IgD-negative memory B cell (primary cell): ENCODE results near the gene PEAR1. TPM values are rescaled to one million over a fixed set of nuclear protein-coding genes. Genes with fewer than 3 reads are reported as not detected.

Experiments used
- H3K27ac Mint-ChIP-seq, 3 donors: one replicate each; pipeline ENCODE4 v1.8.0; 2020 to 2022; ENCODE audit warnings: mild to moderate bottlenecking in 3 of 3, mixed read lengths in 3 of 3, moderate library complexity in 1 of 3
- H3K27me3 Mint-ChIP-seq: one replicate; pipeline ENCODE4 v1.8.0; 2021; ENCODE audit warnings: mixed read lengths
- H3K36me3 Mint-ChIP-seq: one replicate; pipeline ENCODE4 v1.8.0; 2020; ENCODE audit warnings: mild to moderate bottlenecking, mixed read lengths
- H3K4me1 Mint-ChIP-seq, 3 donors: one replicate each; pipeline ENCODE4 v1.8.0; 2020 to 2022; ENCODE audit warnings: mixed read lengths in 3 of 3, mild to moderate bottlenecking in 1 of 3
- H3K4me3 Mint-ChIP-seq, 4 donors: one replicate each; pipeline ENCODE4 v1.8.0; 2020 to 2022; ENCODE audit warnings: mild to moderate bottlenecking in 4 of 4, mixed read lengths in 4 of 4, moderate library complexity in 3 of 4
- H3K9me3 Mint-ChIP-seq, 3 donors: one replicate each; pipeline ENCODE4 v1.8.0; 2020 to 2021; ENCODE audit warnings: mixed read lengths in 3 of 3, mild to moderate bottlenecking in 1 of 3
- polyA plus RNA-seq: library from polyadenylated mRNA; unstranded; fragments of 300-500 nt; fragmentation: Illumina TruSeq; gene quantifications from one replicate; pipeline ENCODE4 v1.2.3, GENCODE V29; 2021

The PEAR1 gene
- polyA plus RNA-seq, 1 donor from 2014 or later = not detected

DNA sequence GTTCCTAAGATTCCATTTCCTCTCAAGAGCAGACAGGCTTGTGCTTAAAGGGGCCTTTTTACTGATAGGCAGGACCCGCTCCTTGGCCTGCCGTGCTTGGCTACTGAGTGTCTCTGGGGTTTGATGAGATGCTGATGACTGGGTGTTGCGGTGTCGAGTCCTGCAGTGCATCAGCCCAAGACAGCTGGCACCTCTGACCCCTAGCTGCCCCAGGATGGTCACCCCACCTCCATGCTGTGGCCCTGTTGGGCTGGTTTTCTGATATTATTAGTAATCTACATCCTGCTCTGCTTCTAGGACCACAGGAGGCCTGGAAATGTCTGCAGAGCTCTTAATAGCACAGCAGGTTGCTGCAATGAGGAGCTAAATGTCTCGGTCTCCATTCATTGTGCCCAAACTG is 55.6 kb downstream of the PEAR1 start:
- Mint-ChIP-seq H3K9me3 (no peaks in the 10 kb centered on the region), H3K4me3 (no peak overlapping the region), H3K27ac (no peak overlapping the region), H3K4me1 (no peaks in the 10 kb centered on the region), H3K27me3 (peaks cover 2% of the 10 kb centered on the region), H3K36me3 (peaks cover 4% of the 10 kb centered on the region)

DNA sequence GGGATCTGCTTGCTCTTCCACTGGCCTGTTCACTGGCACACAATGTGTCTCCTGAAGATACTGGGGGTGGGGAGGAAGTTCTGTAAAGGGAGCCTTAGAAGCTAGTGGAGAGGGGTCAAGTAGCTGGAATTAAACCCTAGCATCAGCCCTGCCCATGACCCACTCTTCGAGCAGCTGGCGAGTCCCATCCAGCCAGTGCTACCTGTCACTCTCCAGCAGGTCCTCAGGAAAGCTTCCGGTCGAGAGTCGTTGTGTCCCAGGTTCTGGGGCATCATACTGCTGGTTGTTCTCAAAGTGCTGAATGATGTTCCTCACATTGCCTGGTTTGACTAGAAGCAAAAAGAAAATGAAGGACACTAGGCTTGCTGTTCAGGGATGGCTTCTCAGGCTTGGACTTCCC is 57.9 kb downstream of the PEAR1 start:
- Mint-ChIP-seq H3K9me3 (no peaks in the 10 kb centered on the region), H3K27ac (no peak overlapping the region), H3K27me3 (peaks cover 2% of the 10 kb centered on the region), H3K4me3 (no peak overlapping the region), H3K4me1 (no peaks in the 10 kb centered on the region), H3K36me3 (peaks cover 4% of the 10 kb centered on the region)

DNA sequence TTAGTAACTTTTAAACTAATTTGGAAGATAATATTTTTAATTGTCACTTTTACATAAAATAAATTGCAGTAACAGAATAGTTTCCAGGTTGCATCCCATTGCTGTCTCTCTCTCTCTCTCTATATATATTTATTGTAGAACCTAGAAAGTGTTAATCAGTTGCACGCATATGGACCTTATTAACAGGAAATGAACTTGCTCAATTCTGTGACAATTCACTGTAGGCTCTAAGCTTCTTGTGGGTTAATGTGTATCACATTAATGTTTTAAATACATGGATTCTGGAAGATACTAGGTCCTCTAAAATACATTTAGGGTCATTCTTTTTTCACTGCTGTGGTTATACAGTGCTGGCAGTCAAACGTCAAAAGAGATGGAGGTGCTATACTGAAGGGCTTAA is 60.1 kb downstream of the PEAR1 start:
- H3K4me1 Mint-ChIP-seq = no peaks in the 10 kb centered on the region
- no peaks in the 10 kb centered on the region for H3K27me3 Mint-ChIP-seq
- H3K4me3 Mint-ChIP-seq = no peak overlapping the region
- peaks cover under 1% of the 10 kb centered on the region for H3K36me3 Mint-ChIP-seq
- H3K9me3 Mint-ChIP-seq = no peaks in the 10 kb centered on the region
- no peak overlapping the region for H3K27ac Mint-ChIP-seq

DNA sequence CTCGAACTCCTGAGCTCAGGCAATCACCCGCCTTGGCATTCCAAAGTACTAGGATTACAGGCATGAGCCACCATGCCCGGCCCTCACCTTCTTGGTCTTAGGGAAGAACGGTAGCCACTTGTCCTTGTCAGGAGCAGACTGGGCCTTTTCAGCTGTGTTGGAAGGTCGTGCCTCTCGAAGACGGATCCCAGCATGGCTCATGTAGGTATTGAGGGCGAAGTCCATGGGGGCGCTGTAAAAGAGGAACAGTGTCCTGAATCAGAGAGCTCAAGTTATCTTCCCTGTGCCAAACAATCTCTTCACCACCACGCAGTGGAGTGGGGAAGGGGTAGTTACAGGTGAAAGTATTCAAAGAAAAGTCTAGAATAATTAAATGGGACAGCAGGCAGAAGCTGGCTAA is 62.8 kb downstream of the PEAR1 start:
- Mint-ChIP-seq H3K36me3 (no peaks in the 10 kb centered on the region), H3K27me3 (no peaks in the 10 kb centered on the region), H3K4me3 (no peak overlapping the region), H3K4me1 (peaks cover 0 to 2% (median 0%) of the 10 kb centered on the region in 3 donors), H3K27ac (no peak overlapping the region), H3K9me3 (no peaks in the 10 kb centered on the region)

DNA sequence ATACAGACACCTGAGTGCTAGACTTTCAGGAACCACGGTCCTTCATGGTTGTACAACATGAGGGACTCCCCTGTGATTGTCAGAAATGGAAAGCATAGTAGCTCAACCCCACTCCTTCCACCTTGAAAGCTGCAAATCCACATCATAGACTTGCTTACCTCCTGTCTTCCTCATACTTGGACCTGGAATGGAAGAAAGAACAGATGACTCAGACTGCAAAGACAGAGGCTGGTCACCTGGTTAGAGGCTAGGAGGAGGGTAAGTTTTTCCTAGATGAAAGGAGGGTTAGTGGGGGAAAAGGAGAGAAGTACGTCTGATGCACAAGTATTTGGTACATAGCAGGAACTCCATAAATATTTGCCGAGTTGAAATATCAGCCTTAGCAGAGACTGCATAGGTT is 64.1 kb downstream of the PEAR1 start:
- Mint-ChIP-seq H3K4me1 (peaks cover 2 to 6% (median 4%) of the 10 kb centered on the region in 3 donors), H3K4me3 (peak overlapping the region in 1 of 4 donors; percentile 15), H3K36me3 (no peaks in the 10 kb centered on the region)

DNA sequence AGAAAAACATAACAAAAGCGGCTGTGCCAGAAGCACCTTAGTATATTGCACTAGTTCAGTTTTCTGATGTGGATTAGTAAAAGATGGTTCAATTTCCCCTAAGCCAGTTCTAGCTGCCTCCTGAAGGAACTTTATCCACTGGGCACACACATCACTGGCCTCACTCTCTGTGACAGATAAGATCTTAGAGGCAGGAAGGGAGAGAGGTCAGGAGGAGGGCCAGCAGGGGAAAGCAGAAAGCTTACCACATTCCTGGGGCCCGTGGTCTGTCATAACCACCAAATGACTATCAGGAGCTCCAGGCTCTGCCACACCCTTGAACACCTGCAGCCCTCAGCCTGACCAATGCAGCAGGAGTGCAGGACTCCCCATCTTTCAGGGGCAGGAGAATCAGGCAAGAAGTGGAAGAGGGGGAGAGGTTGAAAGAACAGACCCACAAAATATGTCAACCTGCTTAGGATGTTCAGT is 64.8 kb downstream of the PEAR1 start:
- Mint-ChIP-seq H3K27ac (no peak overlapping the region), H3K4me1 (peaks cover 4 to 9% (median 8%) of the 10 kb centered on the region in 3 donors), H3K9me3 (peaks cover 2 to 5% (median 3%) of the 10 kb centered on the region in 3 donors), H3K36me3 (no peaks in the 10 kb centered on the region), H3K4me3 (no peak overlapping the region), H3K27me3 (peaks cover 6% of the 10 kb centered on the region)

More for the DNA sequence above, 64.1 kb downstream of the PEAR1 start:
- H3K27me3 Mint-ChIP-seq = peaks cover 6% of the 10 kb centered on the region
- peaks cover 0 to 3% (median 2%) of the 10 kb centered on the region in 3 donors for H3K9me3 Mint-ChIP-seq
- H3K27ac Mint-ChIP-seq = no peak overlapping the region

DNA sequence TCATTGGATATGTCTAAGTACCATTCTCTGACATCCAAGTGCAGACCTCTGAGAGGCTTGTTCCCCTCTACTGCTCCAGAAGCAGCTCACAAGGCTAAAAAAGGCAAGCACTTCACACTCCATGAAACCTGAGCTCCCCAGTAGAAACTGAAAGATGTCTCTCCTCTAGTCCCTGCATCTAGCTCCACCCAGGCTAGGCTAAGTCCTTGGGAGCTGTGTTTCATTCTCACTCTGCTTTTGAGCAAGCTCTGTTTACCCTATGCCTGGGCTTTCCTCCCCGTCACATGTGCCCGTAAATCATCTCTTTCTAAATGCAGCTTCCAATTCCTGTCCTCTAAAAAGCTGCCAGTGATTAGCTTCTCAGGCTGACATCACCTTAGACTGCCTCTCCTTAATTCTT is 65.9 kb downstream of the PEAR1 start:
- Mint-ChIP-seq H3K4me3 (peak overlapping the region in 1 of 4 donors; percentile 4), H3K27me3 (peaks cover 8% of the 10 kb centered on the region), H3K36me3 (no peaks in the 10 kb centered on the region), H3K27ac (no peak overlapping the region), H3K4me1 (peaks cover 12 to 21% (median 19%) of the 10 kb centered on the region in 3 donors), H3K9me3 (peaks cover 2 to 5% (median 3%) of the 10 kb centered on the region in 3 donors)

DNA sequence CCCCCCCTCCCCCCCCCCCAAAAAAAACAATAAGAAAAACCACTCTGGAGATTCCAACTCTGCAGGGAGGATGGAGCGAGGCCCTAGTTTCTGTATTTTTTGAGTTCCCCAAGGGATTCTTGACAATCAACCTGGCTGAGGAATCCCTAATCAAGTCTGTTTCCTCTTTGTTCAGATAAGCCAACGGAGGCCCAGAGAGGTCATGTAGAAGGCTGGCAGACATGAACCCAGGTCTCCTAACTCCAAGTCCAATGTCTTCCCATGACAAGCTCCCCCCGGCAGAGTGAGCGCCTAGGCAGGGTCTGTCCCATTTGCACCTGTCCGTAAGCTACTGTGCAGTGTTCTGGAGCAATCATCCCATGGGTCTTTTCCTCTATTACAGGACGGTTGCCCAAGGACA is 66.4 kb downstream of the PEAR1 start:
- Mint-ChIP-seq H3K4me1 (peaks cover 12 to 21% (median 21%) of the 10 kb centered on the region in 3 donors), H3K9me3 (peaks cover 2 to 5% (median 3%) of the 10 kb centered on the region in 3 donors)

DNA sequence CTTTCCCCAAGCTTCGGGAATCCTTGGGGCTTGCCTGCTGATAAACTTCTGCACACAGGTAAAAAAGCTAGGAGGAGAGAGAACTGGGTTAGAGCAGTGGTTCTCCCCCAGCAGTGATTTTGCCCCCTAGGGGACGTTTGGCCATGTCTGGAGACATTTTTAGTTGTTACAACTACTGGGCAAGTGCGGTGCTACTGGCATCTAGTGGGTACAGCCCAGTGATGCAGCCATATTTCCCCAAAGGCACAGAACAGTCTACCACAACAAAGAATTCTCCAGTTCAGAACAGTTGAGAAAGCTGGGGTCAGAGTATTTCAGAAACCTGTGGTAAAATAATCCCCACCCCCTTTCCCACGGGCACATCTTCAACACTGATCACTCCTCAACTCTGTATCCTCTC is 68.2 kb downstream of the PEAR1 start:
- peaks cover 12 to 31% (median 21%) of the 10 kb centered on the region in 3 donors for H3K4me1 Mint-ChIP-seq
- peaks cover 2% of the 10 kb centered on the region for H3K36me3 Mint-ChIP-seq
- H3K9me3 Mint-ChIP-seq = peaks cover 2 to 5% (median 3%) of the 10 kb centered on the region in 3 donors
- no peak overlapping the region for H3K4me3 Mint-ChIP-seq
- peak overlapping the region in 1 of 3 donors; percentile 43 for H3K27ac Mint-ChIP-seq
- peaks cover 8% of the 10 kb centered on the region for H3K27me3 Mint-ChIP-seq

More for the DNA sequence above, 66.4 kb downstream of the PEAR1 start:
- Mint-ChIP-seq H3K27ac (peak overlapping the region in 1 of 3 donors; percentile 63), H3K4me3 (no peak overlapping the region), H3K36me3 (no peaks in the 10 kb centered on the region), H3K27me3 (peaks cover 8% of the 10 kb centered on the region)

DNA sequence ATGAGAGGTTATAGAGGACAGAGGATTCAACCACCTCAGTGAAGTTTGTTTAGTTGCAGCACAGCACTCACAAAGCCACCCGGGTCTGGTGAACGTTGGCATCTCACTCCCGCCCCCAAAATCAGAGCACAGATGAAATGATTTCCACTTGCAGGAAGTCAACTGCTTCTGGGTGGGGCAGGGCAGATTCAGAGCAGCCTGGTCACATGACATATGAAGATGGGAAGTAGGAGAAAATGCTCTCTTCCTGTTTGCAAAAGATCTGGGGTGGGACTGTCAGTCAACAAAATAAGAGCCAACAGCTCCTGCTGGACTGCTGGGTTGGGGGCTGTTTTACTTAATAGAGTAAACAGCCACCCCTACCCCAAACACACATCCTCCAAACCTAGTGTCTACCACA is 70.1 kb downstream of the PEAR1 start:
- Mint-ChIP-seq H3K4me3 (peak overlapping the region; percentile 1 to 89 (median 76)), H3K36me3 (peaks cover 2% of the 10 kb centered on the region), H3K27me3 (peaks cover 11% of the 10 kb centered on the region), H3K9me3 (peaks cover 2 to 5% (median 3%) of the 10 kb centered on the region in 3 donors), H3K27ac (peak overlapping the region in 1 of 3 donors; percentile 83), H3K4me1 (peaks cover 12 to 31% (median 21%) of the 10 kb centered on the region in 3 donors)

DNA sequence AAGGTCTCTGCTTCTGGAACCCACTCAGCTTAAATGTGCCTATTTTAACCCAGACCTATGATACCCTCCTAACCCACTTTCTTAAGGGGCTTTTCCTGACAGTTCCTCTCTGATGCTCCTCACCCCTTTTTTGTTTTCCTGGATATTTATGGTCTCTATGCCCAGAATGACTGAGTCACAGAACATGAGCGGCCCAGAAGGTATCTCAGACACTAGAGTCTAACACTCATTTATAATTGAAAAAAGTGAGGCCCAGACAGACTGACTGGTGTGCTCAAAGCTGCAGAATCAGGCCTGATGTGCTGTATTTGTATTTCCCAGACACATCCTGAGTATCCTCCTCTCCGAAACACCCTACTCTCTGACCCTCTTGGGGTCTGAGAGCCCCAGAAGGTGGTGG is 70.9 kb downstream of the PEAR1 start:
- Mint-ChIP-seq H3K27me3 (peaks cover 13% of the 10 kb centered on the region), H3K4me3 (peak overlapping the region in 2 of 4 donors; percentile 1 to 25), H3K36me3 (peaks cover 2% of the 10 kb centered on the region), H3K9me3 (peaks cover 2 to 5% (median 3%) of the 10 kb centered on the region in 3 donors), H3K4me1 (peaks cover 12 to 31% (median 21%) of the 10 kb centered on the region in 3 donors), H3K27ac (no peak overlapping the region)

Other genes starting within 250 kb of the PEAR1 start
- gene NES, start 216.3 kb upstream of the PEAR1 start, polyA plus RNA-seq = not detected
- 0.31 TPM for gene CRABP2, start 188.1 kb upstream of the PEAR1 start, polyA plus RNA-seq
- 11.5 TPM for gene METTL25B, start 165.2 kb upstream of the PEAR1 start, polyA plus RNA-seq
- gene ISG20L2, start 165.0 kb upstream of the PEAR1 start, polyA plus RNA-seq = 39.7 TPM
- gene MRPL24, start 152.6 kb upstream of the PEAR1 start, polyA plus RNA-seq = 93.7 TPM
- gene HDGF, start 142.0 kb upstream of the PEAR1 start, polyA plus RNA-seq = 17.8 TPM
- gene PRCC, start 126.2 kb upstream of the PEAR1 start, polyA plus RNA-seq = 57.3 TPM
- gene SH2D2A, start 76.9 kb upstream of the PEAR1 start, polyA plus RNA-seq = 2.1 TPM
- not detected for gene INSRR, start 34.6 kb upstream of the PEAR1 start, polyA plus RNA-seq
- gene NTRK1, start 32.9 kb upstream of the PEAR1 start, polyA plus RNA-seq = not detected
- not detected for gene LRRC71, start 26.9 kb downstream of the PEAR1 start, polyA plus RNA-seq
- gene ARHGEF11, start 152.0 kb downstream of the PEAR1 start, polyA plus RNA-seq = 2.8 TPM
- not detected for gene ETV3L, start 206.1 kb downstream of the PEAR1 start, polyA plus RNA-seq
- 4.7 TPM for gene ETV3, start 244.7 kb downstream of the PEAR1 start, polyA plus RNA-seq